Loucy (cell line): ENCODE measurements around the gene SACS.

Source experiments
- H2AFZ ChIP-seq: fragments of 200-600 bp; sonication (generic); 2 replicates; pipeline ENCODE4 v1.6.0; 2016; ENCODE audit warnings: antibody characterized with exemption, mild to moderate bottlenecking, low read length, moderate library complexity
- H3F3A ChIP-seq: fragments of 200-600 bp; 2 replicates; pipeline ENCODE4 v1.6.0; 2016; ENCODE audit warnings: antibody characterized with exemption, low read depth, mild to moderate bottlenecking
- H3K27me3 ChIP-seq: fragments of 200-600 bp; sonication (generic); 2 replicates; pipeline ENCODE4 v1.6.1; 2014; ENCODE audit warnings: low read length, mild to moderate bottlenecking; ENCODE audit not compliant: insufficient read depth, poor library complexity, severe bottlenecking
- H3K36me3 ChIP-seq: fragments of 200-600 bp; sonication (generic); 2 replicates; pipeline ENCODE4 v1.6.1; 2016; ENCODE audit warnings: low read length; ENCODE audit not compliant: insufficient read depth
- H3K4me1 ChIP-seq: fragments of 200-600 bp; sonication (generic); 2 replicates; pipeline ENCODE4 v1.5.1; 2014; ENCODE audit warnings: low read length, mild to moderate bottlenecking; ENCODE audit not compliant: insufficient read depth, poor library complexity, severe bottlenecking
- H3K4me2 ChIP-seq: fragments of 200-600 bp; sonication (generic); 2 replicates; pipeline ENCODE4 v1.6.0; 2014; ENCODE audit warnings: antibody characterized with exemption, low read length, low read depth, mild to moderate bottlenecking; ENCODE audit not compliant: poor library complexity, severe bottlenecking
- H3K4me3 ChIP-seq: fragments of 200-600 bp; sonication (generic); 2 replicates; pipeline ENCODE4 v1.5.1; 2014; ENCODE audit warnings: low read length, mild to moderate bottlenecking, mixed read lengths; ENCODE audit not compliant: poor library complexity, severe bottlenecking
- H3K79me2 ChIP-seq: fragments of 200-600 bp; sonication (generic); 2 replicates; pipeline ENCODE4 v1.6.1; 2014; ENCODE audit warnings: low read length; ENCODE audit not compliant: insufficient read depth
- H3K9ac ChIP-seq: fragments of 200-600 bp; sonication (generic); 2 replicates; pipeline ENCODE4 v1.6.0; 2014; ENCODE audit warnings: mild to moderate bottlenecking, low read depth, low read length, moderate library complexity; ENCODE audit not compliant: poor library complexity, severe bottlenecking
- H3K9me2 ChIP-seq: fragments of 200-600 bp; sonication (generic); replicated peaks from 2 replicates; pipeline ENCODE4 v1.6.1; 2016; ENCODE audit warnings: low read depth, low read length, mixed read lengths
- H3K9me3 ChIP-seq: fragments of 200-600 bp; sonication (generic); 2 replicates; pipeline ENCODE4 v1.6.1; 2014; ENCODE audit warnings: mild to moderate bottlenecking, antibody characterized with exemption, low read length, low read depth; ENCODE audit not compliant: insufficient read depth
- H4K20me1 ChIP-seq: fragments of 200-600 bp; sonication (generic); 2 replicates; pipeline ENCODE4 v1.6.0; 2014; ENCODE audit warnings: antibody characterized with exemption, low read length, mild to moderate bottlenecking; ENCODE audit not compliant: insufficient read depth, poor library complexity, severe bottlenecking
- CTCF ChIP-seq: fragments of 200-600 bp; sonication (generic); conservative IDR thresholded peaks from 2 replicates; pipeline ENCODE4 v1.5.1; 2014; ENCODE audit warnings: mild to moderate bottlenecking, antibody characterized with exemption, low read length
- EZH2phosphoT487 ChIP-seq: fragments of 200-600 bp; IDR thresholded peaks from 2 replicates; pipeline ENCODE4 v1.6.1; 2018; ENCODE audit warnings: antibody characterized with exemption, mild to moderate bottlenecking, moderate library complexity, borderline replicate concordance

SACS gene

GRCh38 chr13:23433171-23434153 lies at the start of gene SACS:
TSS of gene SACS (minus strand) at chr13:23433702. CDS start at chr13:23411239, 22,463 bp downstream.
- Histone ChIP-seq H3K9me2 (no peaks in the 10 kb centered on the region), H3K4me1 (no peaks in the 10 kb centered on the region), H3K36me3 (no peaks in the 10 kb centered on the region), H3K4me2 (peak within 1 kb of the TSS; percentile 31), H3K27me3 (no peaks in the 10 kb centered on the region), H4K20me1 (no peaks in the 10 kb centered on the region), H3F3A (no peaks in the 10 kb centered on the region), H3K79me2 (no peaks in the 10 kb centered on the region), H3K9me3 (no peaks in the 10 kb centered on the region), H2AFZ (peak within 1 kb of the TSS; percentile 60), H3K4me3 (peak within 1 kb of the TSS; percentile 55), H3K9ac (no peak within 1 kb of the TSS)
- TF ChIP-seq CTCF: no peak
- no peak for TF ChIP-seq EZH2phosphoT487

- H3K4me2 ChIP-seq: no peak overlapping the region
- no peaks in the 10 kb centered on the region for H3K79me2 ChIP-seq
- H4K20me1 ChIP-seq: no peaks in the 10 kb centered on the region
- no peaks in the 10 kb centered on the region for H3K27me3 ChIP-seq
- no peak overlapping the region for H3K9ac ChIP-seq
- no peaks in the 10 kb centered on the region for H3K36me3 ChIP-seq
- TF ChIP-seq EZH2phosphoT487: no peak
- TF ChIP-seq CTCF: no peak
- no peaks in the 10 kb centered on the region for H3K9me2 ChIP-seq
- H2AFZ ChIP-seq: no peak overlapping the region
- no peak overlapping the region for H3K4me3 ChIP-seq
- H3K9me3 ChIP-seq: peaks cover 9% of the 10 kb centered on the region
- no peaks in the 10 kb centered on the region for H3F3A ChIP-seq
- no peaks in the 10 kb centered on the region for H3K4me1 ChIP-seq
Measured at GRCh38 chr13:23480324-23480723, 46.8 kb upstream of the SACS start.

- Histone ChIP-seq H3K79me2 (no peaks in the 10 kb centered on the region), H3K9me3 (peaks cover 9% of the 10 kb centered on the region), H3K27me3 (no peaks in the 10 kb centered on the region), H3K4me1 (no peaks in the 10 kb centered on the region), H3K4me2 (no peak overlapping the region), H3K4me3 (no peak overlapping the region), H4K20me1 (no peaks in the 10 kb centered on the region), H3K36me3 (no peaks in the 10 kb centered on the region), H3K9me2 (no peaks in the 10 kb centered on the region), H3F3A (no peaks in the 10 kb centered on the region), H2AFZ (no peak overlapping the region), H3K9ac (no peak overlapping the region)
- TF ChIP-seq CTCF: no peak
- TF ChIP-seq EZH2phosphoT487: no peak
Measured at GRCh38 chr13:23477101-23477500, 43.6 kb upstream of the SACS start.
